RPMI7951 (cell line): ENCODE measurements around the gene SLC37A1. TPM values are rescaled to one million over a fixed set of nuclear protein-coding genes. Genes with fewer than 3 reads are reported as not detected.

ENCODE experiments used
- DNase-seq: peaks from one replicate; pipeline ENCODE4 v3.0.0-alpha.2; 2012; ENCODE audit warnings: low read depth
- total RNA-seq: library from RNA; depleted of rRNA; stranded (reverse); fragments of >200 nt; shearing (Covaris generic); gene quantifications from 2 replicates; pipeline ENCODE4 v1.2.3, GENCODE V29; 2014

SLC37A1 gene
- total RNA-seq, 1 experiment from 2014 or later = 0.24 TPM

DNA sequence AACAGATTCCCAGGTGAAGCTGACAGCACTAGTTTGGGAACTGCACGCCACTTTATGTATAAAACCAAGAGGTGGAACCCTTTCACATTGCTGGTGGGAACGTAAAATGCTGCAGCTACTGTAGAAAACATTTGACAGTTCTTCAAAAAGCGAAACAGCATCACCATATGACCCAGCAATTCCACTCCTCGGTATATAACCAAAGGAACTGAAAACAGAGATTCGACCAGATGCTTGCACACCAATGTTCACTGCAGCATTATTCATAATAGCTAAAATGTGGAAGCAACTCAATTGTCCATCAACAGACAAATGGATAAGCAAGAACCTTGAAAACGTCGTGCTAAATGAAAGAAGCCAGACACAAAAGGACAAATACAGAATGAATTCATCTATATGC, 35.1 kb upstream of the SLC37A1 start:
- DNase-seq = no peak

DNA sequence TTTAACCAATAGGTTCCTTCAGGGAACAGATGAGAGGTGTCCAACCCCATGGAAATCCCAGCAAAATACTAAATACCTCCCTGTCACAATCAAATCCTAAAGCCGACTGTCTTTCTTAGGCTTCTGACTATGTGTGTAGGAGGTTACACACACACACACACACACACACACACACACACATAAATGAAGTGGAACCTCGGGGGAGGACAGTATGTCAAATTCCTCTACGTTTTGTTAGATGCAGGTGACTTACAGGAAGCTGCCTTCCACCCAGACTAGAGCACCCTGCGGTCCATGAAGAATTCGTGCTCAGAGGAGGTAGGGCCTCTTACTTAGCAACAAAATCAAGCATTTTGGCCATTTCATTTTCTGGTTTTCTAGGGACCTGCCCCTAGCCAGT, 34.1 kb upstream of the SLC37A1 start:
- DNase-seq = no peak

GRCh38 chr21:42480736-42481135, 32.9 kb upstream of the SLC37A1 start:
- no peak for DNase-seq

DNA sequence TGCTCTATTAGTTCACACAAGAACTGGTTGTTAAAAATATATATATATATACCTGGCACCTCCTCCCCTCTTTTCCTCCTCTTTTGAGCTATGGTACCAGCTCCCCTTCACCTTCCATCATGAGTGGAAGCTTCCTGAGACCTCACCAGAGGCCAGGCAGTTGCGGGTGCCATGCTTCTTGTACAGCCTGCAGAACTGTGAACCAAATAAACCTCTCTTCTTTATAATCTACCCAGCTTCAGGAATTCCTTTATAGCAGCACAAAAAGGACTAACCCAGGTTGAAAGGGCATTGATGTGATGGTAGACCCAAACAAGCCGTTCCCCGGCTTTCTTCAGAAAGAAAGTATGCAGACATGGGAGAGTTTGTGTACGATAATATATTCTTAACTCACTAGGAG, 32.5 kb upstream of the SLC37A1 start:
- no peak for DNase-seq

DNA sequence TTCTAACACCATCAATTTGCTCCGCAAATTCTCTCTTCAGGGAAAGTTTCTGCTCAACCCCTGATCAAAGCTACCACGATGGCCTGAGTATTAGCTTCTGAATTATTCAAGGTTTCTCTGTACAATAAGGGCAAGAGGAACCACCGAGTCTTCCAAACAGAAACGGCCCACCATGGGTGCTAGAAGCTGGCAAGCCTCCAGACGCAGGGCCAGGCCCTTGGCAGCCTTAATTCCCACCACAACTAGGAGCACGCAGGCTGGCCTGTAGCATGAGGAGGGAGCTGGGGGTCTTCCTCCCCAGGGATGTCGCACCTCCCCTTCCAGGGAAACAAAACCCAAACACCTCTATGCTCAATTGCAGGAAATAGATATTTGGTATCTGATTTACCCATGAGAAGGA, 28.7 kb upstream of the SLC37A1 start:
- no peak for DNase-seq

GRCh38 chr21:42486072-42486471, 27.6 kb upstream of the SLC37A1 start:
- DNase-seq = no peak

DNA sequence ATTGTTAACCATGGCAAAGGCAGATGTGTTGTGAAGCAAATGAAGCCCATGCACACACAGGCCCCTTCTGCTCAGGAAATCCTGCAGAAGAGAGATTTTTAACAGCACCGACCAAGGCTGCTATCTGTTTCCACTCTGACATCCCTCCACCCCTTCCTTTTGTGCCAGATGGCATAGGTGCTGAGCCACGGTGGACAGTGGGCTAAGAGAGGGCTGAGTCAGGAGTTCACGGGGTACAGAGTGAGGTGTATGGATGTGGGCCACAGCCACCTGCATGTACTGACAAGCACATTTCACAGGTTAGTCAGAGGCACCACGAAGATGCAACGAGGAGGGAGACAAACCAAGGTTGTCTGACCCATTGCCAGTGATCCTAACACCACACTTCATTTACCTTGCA, 27.1 kb upstream of the SLC37A1 start:
- no peak for DNase-seq

DNA sequence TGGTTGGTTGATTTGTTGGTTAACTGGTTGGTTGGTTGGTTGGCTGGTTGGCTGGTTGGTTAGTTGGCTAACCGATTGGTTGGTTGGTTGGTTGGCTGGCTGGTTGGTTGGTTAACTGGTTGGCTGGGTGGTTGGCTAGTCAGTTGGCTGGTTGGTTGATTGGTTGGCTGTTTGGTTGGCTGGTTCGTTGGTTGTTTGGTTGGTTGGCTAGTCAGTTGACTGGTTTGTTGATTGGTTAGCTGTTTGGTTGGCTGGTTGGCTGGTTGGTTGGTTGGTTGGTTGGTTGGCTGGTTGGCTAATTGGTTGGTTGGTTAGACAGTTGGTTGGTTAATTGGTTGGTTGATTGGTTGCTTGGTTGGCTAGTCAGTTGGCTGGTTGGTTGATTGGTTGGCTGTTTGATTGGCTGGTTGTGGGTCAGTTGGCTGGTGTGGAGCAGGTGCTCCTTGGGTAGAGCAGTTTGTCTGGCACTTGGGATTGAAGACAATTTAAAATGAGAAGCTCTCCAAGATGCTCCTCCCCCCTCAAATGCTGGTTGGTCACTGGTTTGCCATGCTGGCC, 24.6 kb upstream of the SLC37A1 start:
- no peak for DNase-seq

- no peak for DNase-seq
These were observed 23.7 kb upstream of the SLC37A1 start for GRCh38 chr21:42489991-42490390.

DNA sequence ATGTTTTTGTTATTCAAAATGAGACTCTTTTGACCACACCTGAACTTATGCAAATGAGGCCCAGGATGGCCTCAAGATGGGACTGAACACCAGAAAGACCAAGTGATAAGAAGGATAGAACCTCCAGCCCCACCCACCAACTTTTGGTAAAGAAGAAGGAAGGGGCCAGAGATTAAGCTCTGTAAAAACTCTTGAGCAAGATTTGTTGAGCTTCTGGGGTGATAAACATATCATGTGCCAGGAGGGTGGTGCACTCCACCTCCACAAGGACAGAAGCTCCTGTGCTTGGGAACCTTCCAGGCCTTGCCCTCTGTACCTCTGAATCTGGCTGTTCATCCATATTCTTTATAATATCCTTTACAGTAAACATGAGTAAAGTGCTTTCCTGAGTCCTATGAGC, 22.9 kb upstream of the SLC37A1 start:
- DNase-seq = no peak

DNA sequence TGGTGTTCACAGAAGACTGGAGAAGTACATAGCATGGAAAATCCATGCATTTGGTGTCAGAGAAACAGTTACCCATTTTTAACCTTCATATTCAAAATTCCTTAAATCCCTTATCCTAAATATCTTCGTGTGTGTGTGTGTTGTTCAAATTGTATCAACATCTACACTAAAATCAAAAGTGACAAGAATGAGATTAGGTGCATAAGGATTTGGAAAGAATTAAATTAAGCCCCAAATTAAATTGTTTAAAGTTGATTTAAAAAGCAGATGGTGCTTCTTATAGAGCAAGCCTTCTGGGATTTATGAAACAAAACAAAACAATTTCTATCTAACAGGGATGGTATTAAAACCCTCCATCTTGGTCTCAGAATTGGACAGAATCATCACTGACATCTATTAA, 22.3 kb upstream of the SLC37A1 start:
- DNase-seq = no peak

- DNase-seq = no peak
These were observed 21.5 kb upstream of the SLC37A1 start for GRCh38 chr21:42492201-42492600.

- no peak for DNase-seq
These were observed 20.3 kb upstream of the SLC37A1 start for GRCh38 chr21:42493109-42494060.

DNA sequence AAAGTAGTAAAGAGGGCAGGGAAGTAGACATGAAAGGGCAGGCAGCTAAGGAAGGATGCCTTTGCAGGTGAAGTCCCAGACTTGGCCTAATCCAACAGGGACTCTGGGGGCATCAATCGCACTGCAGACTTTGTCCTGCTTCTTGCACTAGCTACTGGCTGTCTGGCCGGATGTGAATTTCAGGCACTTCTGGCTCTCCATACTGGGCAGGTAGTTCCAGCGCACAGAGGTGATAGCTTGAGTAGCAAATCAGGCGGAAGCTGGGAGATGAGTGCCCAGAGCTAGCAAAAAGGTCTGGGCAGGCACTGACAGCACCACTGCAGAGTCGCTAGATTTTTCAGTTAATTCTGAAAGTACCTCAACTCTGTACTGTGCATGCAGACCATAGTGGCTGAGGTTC, 18.6 kb upstream of the SLC37A1 start:
- no peak for DNase-seq

GRCh38 chr21:42495765-42496119, 17.9 kb upstream of the SLC37A1 start:
- peak; percentile 13 for DNase-seq

- peak; percentile 95 for DNase-seq
These were observed 17.4 kb upstream of the SLC37A1 start, which contains the start of gene RSPH1 for GRCh38 chr21:42496120-42496838. Gene RSPH1 (minus strand): TSS chr21:42496224. CDS start chr21:42496186, 38 bp downstream.

GRCh38 chr21:42496839-42497202, 16.8 kb upstream of the SLC37A1 start:
- no peak for DNase-seq

GRCh38 chr21:42498012-42498411, 15.6 kb upstream of the SLC37A1 start:
- DNase-seq = no peak

GRCh38 chr21:42499444-42500112, 14.1 kb upstream of the SLC37A1 start:
- no peak for DNase-seq

DNA sequence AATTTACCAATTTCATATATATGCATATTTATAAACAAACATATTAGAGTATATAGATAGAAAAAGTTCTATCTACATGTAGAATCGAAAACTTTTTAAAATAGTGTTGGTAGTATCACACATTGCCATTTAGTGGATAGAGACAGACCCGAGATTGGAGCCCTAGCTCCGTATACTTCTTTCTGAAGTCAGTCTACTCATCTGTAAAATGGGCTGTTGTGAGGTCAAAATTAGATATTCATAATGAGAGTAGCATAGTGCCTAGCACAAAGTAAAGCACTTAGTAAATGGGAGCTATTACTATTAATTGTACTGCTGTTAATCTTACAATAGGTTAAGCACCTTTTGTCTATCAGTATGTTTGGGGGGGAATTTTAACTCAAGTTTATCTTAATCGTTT, 13.4 kb upstream of the SLC37A1 start:
- no peak for DNase-seq

DNA sequence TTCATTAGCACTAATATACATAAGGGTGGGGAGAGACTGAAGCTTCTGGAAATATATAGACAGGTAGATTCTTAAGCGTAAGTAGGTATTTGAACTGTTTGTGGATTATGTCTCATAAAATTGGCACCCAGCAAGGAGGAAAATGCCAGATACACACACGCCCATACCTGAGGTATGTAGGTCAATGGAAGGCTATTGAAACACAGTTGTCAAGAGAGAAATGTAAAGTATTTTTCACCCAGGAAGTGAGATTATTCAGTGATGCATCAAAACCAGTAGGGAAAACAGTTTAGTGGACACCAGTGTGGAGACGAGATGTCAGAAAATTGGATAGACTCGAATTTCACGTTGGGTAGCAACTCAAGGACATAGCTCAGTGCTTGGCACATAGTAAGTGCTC, 12.9 kb upstream of the SLC37A1 start:
- DNase-seq = no peak

DNA sequence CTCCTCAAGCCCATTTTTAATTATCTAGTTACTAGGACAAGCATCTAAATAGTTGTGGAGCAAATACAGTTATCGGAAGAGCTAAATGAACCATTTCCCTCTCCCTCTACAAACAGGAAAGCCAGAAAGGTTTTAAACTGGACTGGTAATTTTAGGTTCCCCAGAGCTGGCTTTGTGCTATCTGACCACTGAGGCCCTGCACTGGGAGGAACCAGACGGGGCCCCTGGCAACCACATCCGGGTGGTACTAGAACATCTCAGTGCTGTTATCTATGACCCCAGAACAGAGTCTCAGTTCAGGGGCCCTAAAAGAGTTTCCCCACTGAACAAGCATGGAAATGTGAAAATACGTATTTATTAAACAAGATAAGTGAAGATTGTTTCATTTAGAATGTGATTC, 9.9 kb upstream of the SLC37A1 start:
- no peak for DNase-seq
